ENCODE data around the gene TSPOAP1.
A peak's percentile ranks its signal among the peaks of the same experiment; 100 is the strongest.

TSPOAP1 gene

GRCh38 chr17:58325976-58326468, 2.6 kb downstream of the TSPOAP1 start:
- H3K4me3 ChIP-seq (ENCODE audit: low read length), result no peak overlapping the region
- TF ChIP-seq CTCF (conservative IDR thresholded peaks at IDR 0.05; ENCODE audit: low read length), result no peak
- no peak for DNase-seq (ENCODE audit: low read depth)

- TF ChIP-seq CTCF (conservative IDR thresholded peaks at IDR 0.05; ENCODE audit: low read length), result no peak
- H3K4me3 ChIP-seq (ENCODE audit: low read length), result peak overlapping the region; percentile 76
- DNase-seq (ENCODE audit: low read depth), result no peak
Measured at GRCh38 chr17:58325289-58325726, 3.3 kb downstream of the TSPOAP1 start.

GRCh38 chr17:58324409-58325288, 3.9 kb downstream of the TSPOAP1 start:
- peak overlapping the region; percentile 76 for H3K4me3 ChIP-seq (ENCODE audit: low read length)
- TF ChIP-seq CTCF (conservative IDR thresholded peaks at IDR 0.05; ENCODE audit: low read length), result no peak
- DNase-seq (ENCODE audit: low read depth), result peak; percentile 59

GRCh38 chr17:58324056-58324408, 4.6 kb downstream of the TSPOAP1 start:
- no peak for DNase-seq (ENCODE audit: low read depth)
- peak overlapping the region; percentile 59 for H3K4me3 ChIP-seq (ENCODE audit: low read length)
- no peak for TF ChIP-seq CTCF (conservative IDR thresholded peaks at IDR 0.05; ENCODE audit: low read length)

GRCh38 chr17:58323366-58324055, 5.1 kb downstream of the TSPOAP1 start:
- TF ChIP-seq CTCF (conservative IDR thresholded peaks at IDR 0.05; ENCODE audit: low read length), result no peak
- peak overlapping the region; percentile 59 for H3K4me3 ChIP-seq (ENCODE audit: low read length)
- no peak for DNase-seq (ENCODE audit: low read depth)

GRCh38 chr17:58322581-58323185, 5.9 kb downstream of the TSPOAP1 start:
- DNase-seq (ENCODE audit: low read depth), result no peak
- no peak overlapping the region for H3K4me3 ChIP-seq (ENCODE audit: low read length)
- no peak for TF ChIP-seq CTCF (conservative IDR thresholded peaks at IDR 0.05; ENCODE audit: low read length)

Data from AG10803 (cell line).